Measurements from ENCODE around the gene ELAVL3. TPM values are rescaled to one million over a fixed set of nuclear protein-coding genes. Genes with fewer than 3 reads are reported as not detected.

ELAVL3 gene
- total RNA-seq, 1 experiment from 2014 or later = 1.2 TPM

GRCh38 chr19:11457831-11458230 lies 23.0 kb downstream of the ELAVL3 start:
- Histone ChIP-seq H3K9me3 (ENCODE audit: control insufficient read depth, low read depth, low read length) (no peaks in the 10 kb centered on the region), H3K18ac (ENCODE audit: insufficient read length, low read depth, low read length) (no peak overlapping the region), H3K4me1 (ENCODE audit: insufficient read depth, low read length) (no peaks in the 10 kb centered on the region), H3K14ac (ENCODE audit: insufficient read depth, low read length) (no peak overlapping the region), H3K23me2 (ENCODE audit: insufficient read length, low read depth, low read length, poor library complexity, severe bottlenecking) (no peaks in the 10 kb centered on the region), H3K23ac (ENCODE audit: insufficient read length, low read depth, low read length) (no peak overlapping the region), H3T11ph (ENCODE audit: low read length) (no peak overlapping the region), H4K91ac (ENCODE audit: insufficient read length, low read depth, low read length) (no peak overlapping the region), H3K27me3 (ENCODE audit: insufficient read depth, low read length) (no peaks in the 10 kb centered on the region), H2BK5ac (ENCODE audit: insufficient read length, low read length) (no peak overlapping the region), H4K5ac (ENCODE audit: insufficient read length, low read depth, low read length) (no peak overlapping the region), H4K8ac (replicated peaks; ENCODE audit: insufficient read length, low read depth, low read length) (no peak overlapping the region), H3K79me1 (ENCODE audit: insufficient read depth, low read depth, low read length, poor library complexity, severe bottlenecking) (no peaks in the 10 kb centered on the region), H2AFZ (ENCODE audit: low read length) (no peak overlapping the region), H4K20me1 (ENCODE audit: control insufficient read depth, insufficient read depth, insufficient read length) (no peaks in the 10 kb centered on the region), H2BK12ac (ENCODE audit: insufficient read length, low read depth, low read length) (no peak overlapping the region), H2BK120ac (ENCODE audit: low read depth, low read length, poor library complexity, severe bottlenecking) (no peak overlapping the region), H3K4me2 (ENCODE audit: insufficient read depth, insufficient read length, low read length) (no peak overlapping the region), H3K79me2 (ENCODE audit: insufficient read depth, low read length) (no peaks in the 10 kb centered on the region), H2AK5ac (ENCODE audit: insufficient read length, low read length) (no peak overlapping the region), H3K27ac (ENCODE audit: insufficient read length, low read depth, low read length) (no peak overlapping the region), H2BK20ac (ENCODE audit: low read depth, low read length, poor library complexity, severe bottlenecking) (no peak overlapping the region), H3K4ac (ENCODE audit: low read depth, low read length) (no peak overlapping the region), H2BK15ac (ENCODE audit: low read depth, low read length) (no peak overlapping the region), H3K56ac (ENCODE audit: insufficient read length, low read depth, low read length) (no peak overlapping the region), H3K9ac (ENCODE audit: extremely low read depth, insufficient read length, low read length) (no peak overlapping the region)
- WGBS (ENCODE audit: extremely low coverage, insufficient read length, low lambda C conversion rate) = no CpG with 5 or more reads among the region's 20 CpGs
- Mint-ChIP-seq H3K27ac (no peak overlapping the region), H3K4me1 (peaks cover 9 to 27% of the 10 kb centered on the region in 2 experiments), H3K36me3 (ENCODE audit: insufficient read depth in 1 of 3, low read depth in 3 of 3) (no peaks in the 10 kb centered on the region), H3K27me3 (ENCODE audit: low read depth) (peaks cover 4% of the 10 kb centered on the region; the same call in 1 of the 2 replicates), H3K9me3 (no peaks in the 10 kb centered on the region; a peak in 1 of 5 replicates), H3K4me3 (no peak overlapping the region)
- DNase-seq = no peak
- TF ChIP-seq, protein P1, sequence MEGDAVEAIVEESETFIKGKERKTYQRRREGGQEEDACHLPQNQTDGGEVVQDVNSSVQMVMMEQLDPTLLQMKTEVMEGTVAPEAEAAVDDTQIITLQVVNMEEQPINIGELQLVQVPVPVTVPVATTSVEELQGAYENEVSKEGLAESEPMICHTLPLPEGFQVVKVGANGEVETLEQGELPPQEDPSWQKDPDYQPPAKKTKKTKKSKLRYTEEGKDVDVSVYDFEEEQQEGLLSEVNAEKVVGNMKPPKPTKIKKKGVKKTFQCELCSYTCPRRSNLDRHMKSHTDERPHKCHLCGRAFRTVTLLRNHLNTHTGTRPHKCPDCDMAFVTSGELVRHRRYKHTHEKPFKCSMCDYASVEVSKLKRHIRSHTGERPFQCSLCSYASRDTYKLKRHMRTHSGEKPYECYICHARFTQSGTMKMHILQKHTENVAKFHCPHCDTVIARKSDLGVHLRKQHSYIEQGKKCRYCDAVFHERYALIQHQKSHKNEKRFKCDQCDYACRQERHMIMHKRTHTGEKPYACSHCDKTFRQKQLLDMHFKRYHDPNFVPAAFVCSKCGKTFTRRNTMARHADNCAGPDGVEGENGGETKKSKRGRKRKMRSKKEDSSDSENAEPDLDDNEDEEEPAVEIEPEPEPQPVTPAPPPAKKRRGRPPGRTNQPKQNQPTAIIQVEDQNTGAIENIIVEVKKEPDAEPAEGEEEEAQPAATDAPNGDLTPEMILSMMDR (conservative IDR thresholded peaks at IDR 0.05) = no peak
